Measurements from ENCODE around the gene DMD.

DNA sequence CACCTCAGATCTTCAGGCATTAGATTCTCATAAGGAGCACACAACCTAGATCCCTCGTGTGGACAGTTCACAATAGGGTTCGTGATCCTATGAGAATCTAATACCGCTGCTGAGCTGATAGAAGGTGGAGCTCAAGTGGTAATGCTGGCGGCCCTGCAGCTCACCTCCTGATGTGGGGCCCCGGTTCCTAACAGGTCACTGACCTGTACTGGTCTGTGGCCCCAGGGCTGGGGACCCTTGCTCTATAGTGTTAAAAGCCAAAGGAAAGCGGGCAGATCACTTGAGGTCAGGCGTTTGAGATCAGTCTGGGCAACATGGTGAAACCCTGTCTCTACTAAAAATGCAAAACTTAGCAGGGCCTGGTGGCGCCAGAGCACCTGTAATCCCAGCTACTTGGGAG lies 1092.5 kb downstream of the DMD start:
- TF ChIP-seq, protein P1, sequence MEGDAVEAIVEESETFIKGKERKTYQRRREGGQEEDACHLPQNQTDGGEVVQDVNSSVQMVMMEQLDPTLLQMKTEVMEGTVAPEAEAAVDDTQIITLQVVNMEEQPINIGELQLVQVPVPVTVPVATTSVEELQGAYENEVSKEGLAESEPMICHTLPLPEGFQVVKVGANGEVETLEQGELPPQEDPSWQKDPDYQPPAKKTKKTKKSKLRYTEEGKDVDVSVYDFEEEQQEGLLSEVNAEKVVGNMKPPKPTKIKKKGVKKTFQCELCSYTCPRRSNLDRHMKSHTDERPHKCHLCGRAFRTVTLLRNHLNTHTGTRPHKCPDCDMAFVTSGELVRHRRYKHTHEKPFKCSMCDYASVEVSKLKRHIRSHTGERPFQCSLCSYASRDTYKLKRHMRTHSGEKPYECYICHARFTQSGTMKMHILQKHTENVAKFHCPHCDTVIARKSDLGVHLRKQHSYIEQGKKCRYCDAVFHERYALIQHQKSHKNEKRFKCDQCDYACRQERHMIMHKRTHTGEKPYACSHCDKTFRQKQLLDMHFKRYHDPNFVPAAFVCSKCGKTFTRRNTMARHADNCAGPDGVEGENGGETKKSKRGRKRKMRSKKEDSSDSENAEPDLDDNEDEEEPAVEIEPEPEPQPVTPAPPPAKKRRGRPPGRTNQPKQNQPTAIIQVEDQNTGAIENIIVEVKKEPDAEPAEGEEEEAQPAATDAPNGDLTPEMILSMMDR (conservative IDR thresholded peaks at IDR 0.05 in 1 of 2, IDR thresholded peaks at IDR 0.05 in 1 of 2; ENCODE audit: low read depth in 1 of 2, low read length in 2 of 2): no peak
- no peak for TF ChIP-seq EZH2 (IDR thresholded peaks at IDR 0.05; ENCODE audit: low read length, missing control alignments)
